Parathyroid adenoma (tissue), 2 donors: ENCODE results near the gene ALKBH1.

Experiments used
- H2AFZ ChIP-seq: fragments of 300-600 bp; sonication (generic); one replicate; pipeline ENCODE4 v1.7.0; 2017; ENCODE audit warnings: antibody characterized with exemption, mild to moderate bottlenecking
- H3K27ac ChIP-seq: fragments of 300-600 bp; sonication (generic); one replicate; pipeline ENCODE4 v1.7.0; 2017
- H3K27me3 ChIP-seq: fragments of 300-600 bp; sonication (generic); one replicate; pipeline ENCODE4 v1.7.0; 2017; ENCODE audit warnings: low read length; ENCODE audit not compliant: control insufficient read depth, insufficient read depth
- H3K36me3 ChIP-seq: fragments of 300-600 bp; sonication (generic); one replicate; pipeline ENCODE4 v1.7.0; 2017; ENCODE audit warnings: low read length; ENCODE audit not compliant: control insufficient read depth, insufficient read depth
- H3K4me1 ChIP-seq: fragments of 300-600 bp; sonication (generic); one replicate; pipeline ENCODE4 v1.7.0; 2017; ENCODE audit warnings: control low read depth
- H3K4me2 ChIP-seq: fragments of 300-600 bp; sonication (generic); one replicate; pipeline ENCODE4 v1.7.0; 2017; ENCODE audit warnings: low read length
- H3K4me3 ChIP-seq: fragments of 300-600 bp; sonication (generic); one replicate; pipeline ENCODE4 v1.7.0; 2017; ENCODE audit warnings: low read depth, low read length
- H3K79me2 ChIP-seq: fragments of 300-600 bp; sonication (generic); one replicate; pipeline ENCODE4 v1.7.0; 2017; ENCODE audit warnings: control low read depth
- H3K9ac ChIP-seq: fragments of 300-600 bp; sonication (generic); one replicate; pipeline ENCODE4 v1.7.0; 2017; ENCODE audit warnings: mild to moderate bottlenecking
- H3K9me3 ChIP-seq: fragments of 300-600 bp; sonication (generic); one replicate; pipeline ENCODE4 v1.7.0; 2017; ENCODE audit warnings: low read length; ENCODE audit not compliant: control insufficient read depth
- TF ChIP-seq, protein P1 (sequence below): fragments of 300-600 bp; sonication (generic); IDR thresholded peaks from one replicate; pipeline ENCODE4 v1.7.0; 2017; ENCODE audit warnings: antibody characterized with exemption, mild to moderate bottlenecking
- donor health status: primary hyperparathyroidism.

Gene ALKBH1

DNA sequence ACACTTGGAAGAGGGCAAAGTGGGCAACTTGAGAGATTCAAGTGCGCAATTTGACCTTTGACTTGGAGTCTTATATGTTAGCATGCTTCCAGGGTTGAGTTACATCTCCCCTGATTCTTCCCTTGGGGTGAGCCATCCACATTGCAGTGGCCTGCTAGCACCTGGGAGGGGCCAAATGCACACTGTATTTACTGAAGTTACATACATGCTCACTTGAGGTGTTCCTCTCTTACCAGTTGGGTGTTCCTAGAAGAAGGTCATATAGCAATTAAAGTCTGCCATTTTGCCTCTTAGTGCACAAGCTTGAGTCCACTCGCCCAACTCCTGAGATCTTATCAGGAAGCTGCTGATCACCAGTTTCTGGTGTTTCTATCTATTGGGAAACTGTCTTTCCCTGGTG, 77.7 kb downstream of the ALKBH1 start:
- H3K27ac ChIP-seq: no peak overlapping the region
- H3K36me3 ChIP-seq: no peaks in the 10 kb centered on the region
- H3K4me2 ChIP-seq: no peak overlapping the region
- no peaks in the 10 kb centered on the region for H3K9me3 ChIP-seq
- no peak overlapping the region for H3K4me3 ChIP-seq
- no peak overlapping the region for H3K9ac ChIP-seq
- no peak overlapping the region for H2AFZ ChIP-seq
- no peaks in the 10 kb centered on the region for H3K27me3 ChIP-seq
- TF ChIP-seq, protein P1, sequence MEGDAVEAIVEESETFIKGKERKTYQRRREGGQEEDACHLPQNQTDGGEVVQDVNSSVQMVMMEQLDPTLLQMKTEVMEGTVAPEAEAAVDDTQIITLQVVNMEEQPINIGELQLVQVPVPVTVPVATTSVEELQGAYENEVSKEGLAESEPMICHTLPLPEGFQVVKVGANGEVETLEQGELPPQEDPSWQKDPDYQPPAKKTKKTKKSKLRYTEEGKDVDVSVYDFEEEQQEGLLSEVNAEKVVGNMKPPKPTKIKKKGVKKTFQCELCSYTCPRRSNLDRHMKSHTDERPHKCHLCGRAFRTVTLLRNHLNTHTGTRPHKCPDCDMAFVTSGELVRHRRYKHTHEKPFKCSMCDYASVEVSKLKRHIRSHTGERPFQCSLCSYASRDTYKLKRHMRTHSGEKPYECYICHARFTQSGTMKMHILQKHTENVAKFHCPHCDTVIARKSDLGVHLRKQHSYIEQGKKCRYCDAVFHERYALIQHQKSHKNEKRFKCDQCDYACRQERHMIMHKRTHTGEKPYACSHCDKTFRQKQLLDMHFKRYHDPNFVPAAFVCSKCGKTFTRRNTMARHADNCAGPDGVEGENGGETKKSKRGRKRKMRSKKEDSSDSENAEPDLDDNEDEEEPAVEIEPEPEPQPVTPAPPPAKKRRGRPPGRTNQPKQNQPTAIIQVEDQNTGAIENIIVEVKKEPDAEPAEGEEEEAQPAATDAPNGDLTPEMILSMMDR: no peak
- H3K4me1 ChIP-seq: peaks cover 6% of the 10 kb centered on the region
- H3K79me2 ChIP-seq: no peaks in the 10 kb centered on the region

DNA sequence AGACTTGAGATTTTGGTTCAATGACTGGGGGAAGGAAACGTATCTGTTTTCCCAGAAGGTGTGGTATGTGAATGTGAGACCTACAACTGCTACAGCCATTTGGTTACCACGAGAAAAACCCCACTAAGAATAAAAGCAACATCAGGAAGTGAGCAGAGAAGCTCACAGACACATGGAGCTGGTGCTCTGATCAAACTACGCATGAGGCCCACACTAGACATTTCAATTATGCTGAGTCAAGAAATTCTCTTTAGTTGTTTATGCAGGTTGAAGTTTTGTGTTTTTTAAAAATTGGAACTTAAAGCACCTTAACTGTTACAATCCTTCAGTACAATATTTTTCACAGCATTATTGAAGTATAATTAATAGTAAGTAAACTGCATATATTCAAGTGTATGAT, 82.5 kb downstream of the ALKBH1 start:
- TF ChIP-seq, protein P1: no peak
- H3K79me2 ChIP-seq: no peaks in the 10 kb centered on the region
- H2AFZ ChIP-seq: peak overlapping the region; percentile 80
- no peak overlapping the region for H3K4me2 ChIP-seq
- H3K4me1 ChIP-seq: peaks cover 24% of the 10 kb centered on the region
- no peaks in the 10 kb centered on the region for H3K9me3 ChIP-seq
- H3K9ac ChIP-seq: no peak overlapping the region
- no peaks in the 10 kb centered on the region for H3K36me3 ChIP-seq
- H3K4me3 ChIP-seq: no peak overlapping the region
- H3K27me3 ChIP-seq: no peaks in the 10 kb centered on the region
- no peak overlapping the region for H3K27ac ChIP-seq

DNA sequence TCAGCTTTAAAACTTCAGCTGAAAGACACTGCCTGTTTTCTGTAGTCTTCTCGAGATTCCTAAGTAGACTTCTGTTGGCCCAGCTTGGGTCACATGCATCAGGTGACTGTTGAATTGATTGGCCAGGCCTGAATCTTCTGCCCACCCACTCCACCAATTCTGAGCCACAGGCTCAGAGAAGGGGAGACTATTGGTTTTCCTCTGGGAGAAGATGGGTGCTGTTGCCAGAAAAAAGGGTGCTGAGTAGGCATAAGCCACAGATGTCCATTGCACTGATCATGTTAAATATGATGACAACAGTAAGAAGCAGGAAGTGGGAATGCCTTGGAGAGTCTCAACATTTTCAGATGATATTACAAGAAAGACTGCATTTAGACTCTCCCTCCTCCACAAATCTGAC, 84.6 kb downstream of the ALKBH1 start:
- no peaks in the 10 kb centered on the region for H3K27me3 ChIP-seq
- no peak overlapping the region for H3K4me3 ChIP-seq
- peak overlapping the region; percentile 47 for H2AFZ ChIP-seq
- peak overlapping the region; percentile 44 for H3K4me2 ChIP-seq
- H3K79me2 ChIP-seq: no peaks in the 10 kb centered on the region
- H3K27ac ChIP-seq: peak overlapping the region; percentile 60
- no peaks in the 10 kb centered on the region for H3K36me3 ChIP-seq
- H3K4me1 ChIP-seq: peaks cover 24% of the 10 kb centered on the region
- H3K9ac ChIP-seq: no peak overlapping the region
- TF ChIP-seq, protein P1: no peak
- no peaks in the 10 kb centered on the region for H3K9me3 ChIP-seq
